PC-9 (cell line): Measurements from ENCODE around the gene ARRDC1.
"Not testable (repeated sequence)": the region's sequence is repeated elsewhere in the genome, so short reads cannot be mapped to it uniquely, and the experiment has no call there.

Experiments used
- EZH2 ChIP-seq: fragments of 200-600 bp; sonication (generic); IDR thresholded peaks from 2 replicates; pipeline ENCODE4 v1.8.0; 2017; ENCODE audit warnings: antibody characterized with exemption, low read depth
- TF ChIP-seq, protein P1 (sequence below): fragments of 200-600 bp; sonication (generic); conservative IDR thresholded peaks from 2 replicates; pipeline ENCODE4 v1.6.1; 2017; ENCODE audit warnings: mixed run types, antibody characterized with exemption, mild to moderate bottlenecking, moderate library complexity

DNA sequence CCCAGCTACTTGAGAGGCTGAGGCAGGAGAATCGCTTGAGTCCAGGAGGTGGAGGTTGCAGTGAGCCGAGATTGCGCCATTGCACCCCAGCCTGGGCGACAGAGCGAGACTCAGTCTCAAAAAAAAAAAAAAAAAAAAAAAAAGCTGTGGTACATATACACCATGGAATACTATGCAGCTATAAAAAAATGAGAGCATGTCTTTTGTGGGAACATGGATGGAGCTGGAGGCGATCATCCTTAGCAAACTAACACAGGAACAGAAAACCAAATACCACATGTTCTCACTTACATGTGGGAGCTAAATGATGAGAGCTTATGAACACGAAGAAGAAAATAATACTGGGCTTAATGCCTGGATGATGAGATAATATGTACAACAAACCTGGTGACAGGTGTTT is 8.9 kb upstream of the ARRDC1 start:
- TF ChIP-seq EZH2 = not testable (repeated sequence)
- TF ChIP-seq, protein P1, sequence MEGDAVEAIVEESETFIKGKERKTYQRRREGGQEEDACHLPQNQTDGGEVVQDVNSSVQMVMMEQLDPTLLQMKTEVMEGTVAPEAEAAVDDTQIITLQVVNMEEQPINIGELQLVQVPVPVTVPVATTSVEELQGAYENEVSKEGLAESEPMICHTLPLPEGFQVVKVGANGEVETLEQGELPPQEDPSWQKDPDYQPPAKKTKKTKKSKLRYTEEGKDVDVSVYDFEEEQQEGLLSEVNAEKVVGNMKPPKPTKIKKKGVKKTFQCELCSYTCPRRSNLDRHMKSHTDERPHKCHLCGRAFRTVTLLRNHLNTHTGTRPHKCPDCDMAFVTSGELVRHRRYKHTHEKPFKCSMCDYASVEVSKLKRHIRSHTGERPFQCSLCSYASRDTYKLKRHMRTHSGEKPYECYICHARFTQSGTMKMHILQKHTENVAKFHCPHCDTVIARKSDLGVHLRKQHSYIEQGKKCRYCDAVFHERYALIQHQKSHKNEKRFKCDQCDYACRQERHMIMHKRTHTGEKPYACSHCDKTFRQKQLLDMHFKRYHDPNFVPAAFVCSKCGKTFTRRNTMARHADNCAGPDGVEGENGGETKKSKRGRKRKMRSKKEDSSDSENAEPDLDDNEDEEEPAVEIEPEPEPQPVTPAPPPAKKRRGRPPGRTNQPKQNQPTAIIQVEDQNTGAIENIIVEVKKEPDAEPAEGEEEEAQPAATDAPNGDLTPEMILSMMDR = not testable (repeated sequence)
